ENCODE data around the gene RAB38.
A peak's percentile ranks its signal among the peaks of the same experiment; 100 is the strongest.

The RAB38 gene

GRCh38 chr11:88169471-88169870 lies 5.8 kb downstream of the RAB38 start:
- DNase-seq, result no peak

- no peak for DNase-seq
Measured at GRCh38 chr11:88167853-88168252, 7.4 kb downstream of the RAB38 start.

GRCh38 chr11:88164806-88165585 lies 10.2 kb downstream of the RAB38 start:
- DNase-seq, result no peak

- no peak for DNase-seq
Measured at GRCh38 chr11:88164320-88164719, 10.9 kb downstream of the RAB38 start.

- no peak for DNase-seq
Measured at GRCh38 chr11:88158081-88158480, 17.2 kb downstream of the RAB38 start.

- DNase-seq, result no peak
Measured at GRCh38 chr11:88157370-88157769, 17.9 kb downstream of the RAB38 start.

GRCh38 chr11:88152381-88152780 lies 22.9 kb downstream of the RAB38 start:
- DNase-seq, result no peak

GRCh38 chr11:88151709-88152265 lies 23.5 kb downstream of the RAB38 start:
- DNase-seq, result no peak

GRCh38 chr11:88146106-88146505 lies 29.1 kb downstream of the RAB38 start:
- no peak for DNase-seq

- DNase-seq, result no peak
Measured at GRCh38 chr11:88139865-88140264, 35.4 kb downstream of the RAB38 start.

- no peak for DNase-seq
Measured at GRCh38 chr11:88131764-88132470, 43.3 kb downstream of the RAB38 start.

- no peak for DNase-seq
Measured at GRCh38 chr11:88122956-88123355, 52.3 kb downstream of the RAB38 start.

- no peak for DNase-seq
Measured at GRCh38 chr11:88119561-88119960, 55.7 kb downstream of the RAB38 start.

GRCh38 chr11:88117281-88117858 lies 57.9 kb downstream of the RAB38 start:
- DNase-seq, result no peak

GRCh38 chr11:88115828-88116755 lies 59.2 kb downstream of the RAB38 start:
- DNase-seq, result no peak

GRCh38 chr11:88114486-88115045 lies 60.7 kb downstream of the RAB38 start:
- no peak for DNase-seq

- no peak for DNase-seq
Measured at GRCh38 chr11:88106666-88107065, 68.6 kb downstream of the RAB38 start.

GRCh38 chr11:88105951-88106350 lies 69.3 kb downstream of the RAB38 start:
- DNase-seq, result no peak

GRCh38 chr11:88105526-88105925 lies 69.7 kb downstream of the RAB38 start:
- no peak for DNase-seq

- DNase-seq, result no peak
Measured at GRCh38 chr11:88104408-88104807, 70.8 kb downstream of the RAB38 start.

- DNase-seq, result peak; percentile 70
Measured at GRCh38 chr11:88103337-88104206, 71.7 kb downstream of the RAB38 start.
